Suprapubic skin (tissue), 3 donors: ENCODE results near the gene PTPN1.

Source experiments
- EP300 ChIP-seq: sonication (generic); formaldehyde crosslinking; IDR thresholded peaks from one replicate; pipeline ENCODE4 v1.6.1; 2017; ENCODE audit warnings: antibody characterized with exemption
- TF ChIP-seq, protein P1 (sequence below), 2 donors: fragments of 200-600 bp in 1 of 2; fragments of 450-650 bp in 1 of 2; sonication (generic) in 1 of 2; IDR thresholded peaks; one replicate each; pipeline ENCODE4 v1.5.1; 2016 to 2019; ENCODE audit warnings: antibody characterized with exemption in 2 of 2, mild to moderate bottlenecking in 1 of 2, moderate library complexity in 1 of 2

DNA sequence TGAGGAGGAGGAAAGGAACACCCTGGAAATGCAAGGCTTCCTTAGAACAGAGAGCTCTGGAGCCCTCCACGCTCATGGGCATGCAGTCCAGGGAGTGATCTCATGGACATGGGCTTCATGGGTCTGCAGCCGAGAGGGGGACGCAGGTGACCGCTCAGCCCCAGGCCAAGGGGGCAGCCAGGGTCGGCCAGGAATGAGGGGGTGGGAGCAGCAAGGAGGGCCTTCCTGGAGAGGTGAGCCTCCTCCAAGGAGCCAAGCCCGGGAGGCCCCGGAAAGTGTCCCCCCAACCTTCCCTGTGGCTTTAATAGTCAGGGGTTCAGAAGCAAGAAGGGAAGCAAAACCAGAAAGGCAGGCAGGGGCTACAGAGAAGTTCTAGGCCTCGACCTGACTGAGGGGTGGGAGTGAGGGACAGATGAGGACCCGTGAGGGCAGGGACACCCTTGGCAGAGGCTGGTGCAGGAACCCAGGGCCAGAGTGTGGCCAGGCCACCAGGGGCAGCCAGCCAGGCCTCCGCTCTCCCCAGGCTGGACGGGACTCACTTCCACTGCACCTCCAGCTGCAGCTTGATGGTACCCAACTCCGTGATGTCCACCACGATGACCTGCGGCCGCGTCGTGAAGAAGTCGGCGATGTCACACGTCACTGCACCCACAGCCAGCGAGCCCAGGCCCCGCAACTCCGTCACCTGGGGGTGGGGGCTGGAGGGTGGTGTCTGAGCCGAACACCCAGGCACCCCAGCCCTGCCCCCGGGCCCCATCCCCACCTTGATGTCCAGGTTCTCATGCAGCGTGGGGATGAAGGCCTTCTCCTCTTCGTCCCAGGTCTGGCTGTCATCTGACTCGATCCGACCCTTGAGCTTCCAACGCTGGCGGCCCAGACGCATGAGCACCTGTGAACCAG, 97.9 kb downstream of the PTPN1 start:
- TF ChIP-seq, protein P1, sequence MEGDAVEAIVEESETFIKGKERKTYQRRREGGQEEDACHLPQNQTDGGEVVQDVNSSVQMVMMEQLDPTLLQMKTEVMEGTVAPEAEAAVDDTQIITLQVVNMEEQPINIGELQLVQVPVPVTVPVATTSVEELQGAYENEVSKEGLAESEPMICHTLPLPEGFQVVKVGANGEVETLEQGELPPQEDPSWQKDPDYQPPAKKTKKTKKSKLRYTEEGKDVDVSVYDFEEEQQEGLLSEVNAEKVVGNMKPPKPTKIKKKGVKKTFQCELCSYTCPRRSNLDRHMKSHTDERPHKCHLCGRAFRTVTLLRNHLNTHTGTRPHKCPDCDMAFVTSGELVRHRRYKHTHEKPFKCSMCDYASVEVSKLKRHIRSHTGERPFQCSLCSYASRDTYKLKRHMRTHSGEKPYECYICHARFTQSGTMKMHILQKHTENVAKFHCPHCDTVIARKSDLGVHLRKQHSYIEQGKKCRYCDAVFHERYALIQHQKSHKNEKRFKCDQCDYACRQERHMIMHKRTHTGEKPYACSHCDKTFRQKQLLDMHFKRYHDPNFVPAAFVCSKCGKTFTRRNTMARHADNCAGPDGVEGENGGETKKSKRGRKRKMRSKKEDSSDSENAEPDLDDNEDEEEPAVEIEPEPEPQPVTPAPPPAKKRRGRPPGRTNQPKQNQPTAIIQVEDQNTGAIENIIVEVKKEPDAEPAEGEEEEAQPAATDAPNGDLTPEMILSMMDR (IDR thresholded peaks at IDR 0.05), result no peak
- no peak for TF ChIP-seq EP300
